Sigmoid colon (tissue), 7 donors: ENCODE data around the gene LTB4R. TPM values are rescaled to one million over a fixed set of nuclear protein-coding genes. Genes with fewer than 3 reads are reported as not detected.

Experiments
- DNase-seq: peaks from one replicate; pipeline ENCODE4 v3.0.0-alpha.2; 2019
- H3K27ac ChIP-seq, 4 donors: fragments of 200-600 bp; sonication (generic); one replicate each; pipeline ENCODE4 v1.5.1; 2016 to 2019; ENCODE audit warnings: mild to moderate bottlenecking in 1 of 4
- H3K27me3 ChIP-seq, 3 donors: fragments of 200-600 bp; sonication (generic); one replicate each; pipeline ENCODE4 v1.5.1; 2019; ENCODE audit warnings: mild to moderate bottlenecking in 1 of 3
- H3K36me3 ChIP-seq, 4 donors: fragments of 200-600 bp; sonication (generic); one replicate each; pipeline ENCODE4 v1.5.1; 2016 to 2019
- H3K4me1 ChIP-seq, 4 donors: fragments of 200-600 bp; sonication (generic); one replicate each; pipeline ENCODE4 v1.5.1; 2017 to 2019
- H3K4me3 ChIP-seq, 4 donors: fragments of 200-600 bp; sonication (generic); one replicate each; pipeline ENCODE4 v1.5.1; 2017 to 2019; ENCODE audit warnings: mild to moderate bottlenecking in 2 of 4, moderate library complexity in 1 of 4
- H3K9me3 ChIP-seq, 4 donors: fragments of 200-600 bp in 3 of 4; sonication (generic) in 3 of 4; one replicate each; pipeline versions ENCODE4 v1.5.1 to v1.6.1; 2013 to 2019
- CTCF ChIP-seq, 4 experiments: fragments of 450-650 bp in 3 of 4; fragments of 200-600 bp in 1 of 4; IDR thresholded peaks; one replicate each; pipeline ENCODE4 v1.5.1; 2016 to 2019; ENCODE audit warnings: antibody characterized with exemption in 4 of 4, mild to moderate bottlenecking in 3 of 4, moderate library complexity in 2 of 4
- EP300 ChIP-seq, 4 donors: sonication (generic); formaldehyde crosslinking; IDR thresholded peaks; one replicate each; pipeline ENCODE4 v1.6.1; 2017; ENCODE audit warnings: antibody characterized with exemption in 4 of 4
- POLR2A ChIP-seq, 2 donors: fragments of 450-650 bp; IDR thresholded peaks; one replicate each; pipeline ENCODE4 v1.6.1; 2016; ENCODE audit warnings: antibody characterized with exemption in 2 of 2, mild to moderate bottlenecking in 2 of 2, moderate library complexity in 2 of 2
- POLR2AphosphoS5 ChIP-seq, 4 donors: sonication (generic); formaldehyde crosslinking; IDR thresholded peaks; one replicate each; pipeline ENCODE4 v1.6.1; 2017; ENCODE audit warnings: antibody characterized with exemption in 4 of 4
- WGBS, 2 donors: extraction: QIAGEN DNeasy Blood & Tissue Kit; methylation state at CpG; one replicate each; pipeline ENCODE4 v1.1.7; 2013; 5-methylcytosine and 5-hydroxymethylcytosine counted together
- intact Hi-C: fragments of 100-400 bp; cut with DNase I; formaldehyde crosslinking; loops from one replicate; pipeline ENCODE4 v1.15.1; 2023
- polyA plus RNA-seq, 3 donors: library from polyadenylated mRNA; stranded (reverse); fragments of 200-250 nt; gene quantifications; one replicate each; pipeline ENCODE4 v1.2.3, GENCODE V29; 2013
- total RNA-seq, 4 donors: library from RNA; depleted of rRNA; stranded (reverse); fragments of >200 nt; gene quantifications; one replicate each; pipeline ENCODE4 v1.1.0, GENCODE V29; 2016
- donor health status: healthy with polysubstance abuse.
- donor health status: Bipolar disorder and iron deficiency.
- donor health status: healthy.

The LTB4R gene
- total and polyA plus RNA-seq, 7 donors, result 0.60 to 9.8 (median 2.1) TPM

GRCh38 chr14:24316597-24316950 lies 5.3 kb downstream of the LTB4R start:
- 45 to 68% methylated on average over 18 of the region's 18 CpGs for WGBS, 2 donors
- peaks cover 0 to 13% (median 11%) of the 10 kb centered on the region in 4 donors for H3K4me1 ChIP-seq
- TF ChIP-seq POLR2AphosphoS5 (IDR thresholded peaks at IDR 0.05), result no peak
- no peak for TF ChIP-seq EP300 (IDR thresholded peaks at IDR 0.05)
- TF ChIP-seq CTCF (IDR thresholded peaks at IDR 0.05), result no peak
- no peak for TF ChIP-seq POLR2A (IDR thresholded peaks at IDR 0.05)
- peak overlapping the region in 1 of 4 donors; percentile 52 for H3K27ac ChIP-seq
- no peaks in the 10 kb centered on the region for H3K36me3 ChIP-seq
- no peak overlapping the region for H3K4me3 ChIP-seq
- H3K27me3 ChIP-seq, result peaks cover 5 to 57% (median 38%) of the 10 kb centered on the region in 3 donors
- DNase-seq, result peak; percentile 59
- intact Hi-C loops, result no loop called here
- no peaks in the 10 kb centered on the region for H3K9me3 ChIP-seq

DNA sequence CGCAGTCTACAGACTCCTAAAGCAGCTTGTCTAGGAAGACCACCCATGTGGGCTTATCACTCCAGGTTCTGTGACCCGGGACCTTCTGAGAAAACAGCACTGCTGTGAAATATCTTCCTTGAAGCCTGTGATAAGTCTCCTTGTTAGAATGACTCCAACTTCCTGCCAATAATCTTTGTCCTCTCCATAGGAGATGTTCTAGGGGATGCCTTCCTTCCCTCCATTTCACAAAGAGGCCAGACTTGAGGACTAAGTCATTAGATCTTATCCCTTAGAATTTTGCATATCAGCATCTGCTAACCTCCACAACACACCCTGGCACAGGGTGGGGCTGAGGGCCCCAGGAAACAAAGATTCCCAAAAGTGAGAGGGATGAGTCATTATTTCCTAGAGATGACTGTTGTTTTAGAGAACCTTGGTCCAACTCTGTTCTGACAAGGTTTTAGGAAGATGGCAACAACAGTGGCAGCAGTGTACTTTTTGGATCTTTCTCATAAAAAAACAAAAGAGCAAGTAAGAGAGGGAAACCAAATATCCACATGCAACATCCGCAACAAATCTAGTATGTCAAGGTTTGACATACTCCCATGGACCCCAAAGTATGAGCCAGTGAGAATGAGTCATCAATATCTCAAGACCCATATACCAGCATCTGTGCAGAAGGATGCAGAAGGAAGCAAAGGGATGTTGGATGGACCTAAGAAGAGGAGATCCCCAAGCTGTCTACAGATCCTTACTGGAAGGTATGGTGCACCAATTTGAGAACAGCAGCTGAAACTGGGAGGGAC lies 6.0 kb downstream of the LTB4R start:
- H3K4me3 ChIP-seq, result no peak overlapping the region
- DNase-seq, result no peak
- H3K4me1 ChIP-seq, result peaks cover 0 to 9% (median 8%) of the 10 kb centered on the region in 4 donors
- H3K9me3 ChIP-seq, result no peaks in the 10 kb centered on the region
- no peaks in the 10 kb centered on the region for H3K36me3 ChIP-seq
- peaks cover 5 to 57% (median 38%) of the 10 kb centered on the region in 3 donors for H3K27me3 ChIP-seq
- no peak overlapping the region for H3K27ac ChIP-seq
- 86 to 93% methylated on average over 3 of the region's 3 CpGs for WGBS, 2 donors
- TF ChIP-seq POLR2A (IDR thresholded peaks at IDR 0.05) (no peak), EP300 (IDR thresholded peaks at IDR 0.05) (no peak), POLR2AphosphoS5 (IDR thresholded peaks at IDR 0.05) (no peak), CTCF (IDR thresholded peaks at IDR 0.05) (no peak)
- intact Hi-C loops, result no loop called here

DNA sequence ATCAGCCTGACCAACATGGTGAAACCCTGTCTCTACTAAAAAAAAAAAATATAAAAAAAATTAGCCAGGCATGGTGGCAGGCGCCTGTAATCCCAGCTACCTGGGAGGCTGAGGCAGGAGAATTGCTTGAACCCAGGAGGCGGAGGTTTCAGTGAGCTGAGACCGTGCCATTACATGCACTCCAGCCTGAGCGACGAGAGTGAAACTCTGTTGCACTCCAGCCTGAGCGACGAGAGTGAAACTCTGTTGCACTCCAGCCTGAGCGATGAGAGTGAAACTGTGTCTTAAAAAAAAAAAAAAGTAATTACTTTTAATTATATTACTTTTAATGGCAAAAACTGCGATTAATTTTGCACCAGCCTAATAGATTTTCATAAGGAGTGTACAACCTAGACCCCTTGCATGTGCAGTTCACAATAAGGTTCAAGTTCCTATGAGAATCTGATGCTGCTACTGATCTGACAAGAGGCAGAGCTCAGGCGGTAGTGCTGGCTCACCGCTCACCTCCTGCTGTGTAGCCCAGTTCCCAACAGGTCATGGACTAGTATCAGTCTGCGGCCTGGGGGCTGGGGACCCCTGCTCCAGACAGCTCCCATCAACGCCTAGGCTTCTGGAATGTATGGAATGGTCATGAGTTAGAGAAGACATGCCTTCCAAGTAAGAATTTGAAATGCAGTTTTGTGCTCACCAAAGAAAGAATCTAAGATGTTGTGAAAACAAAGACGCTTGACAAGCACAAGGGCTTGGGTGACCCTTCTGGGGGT lies 10.1 kb downstream of the LTB4R start:
- Histone ChIP-seq H3K4me1 (peaks cover 0 to 3% (median 2%) of the 10 kb centered on the region in 4 donors), H3K9me3 (no peaks in the 10 kb centered on the region), H3K36me3 (no peaks in the 10 kb centered on the region), H3K27ac (no peak overlapping the region), H3K27me3 (peaks cover 5 to 42% (median 26%) of the 10 kb centered on the region in 3 donors), H3K4me3 (no peak overlapping the region)
- intact Hi-C loops, result no loop called here
- TF ChIP-seq POLR2A (IDR thresholded peaks at IDR 0.05), result no peak
- TF ChIP-seq EP300 (IDR thresholded peaks at IDR 0.05), result no peak
- no peak for TF ChIP-seq POLR2AphosphoS5 (IDR thresholded peaks at IDR 0.05)
- DNase-seq, result no peak
- WGBS, 2 donors, result 92% methylated on average over 14 of the region's 14 CpGs

GRCh38 chr14:24322672-24323071 lies 11.4 kb downstream of the LTB4R start:
- TF ChIP-seq CTCF (IDR thresholded peaks at IDR 0.05) (no peak), EP300 (IDR thresholded peaks at IDR 0.05) (no peak), POLR2A (IDR thresholded peaks at IDR 0.05) (no peak), POLR2AphosphoS5 (IDR thresholded peaks at IDR 0.05) (no peak)
- Histone ChIP-seq H3K9me3 (no peaks in the 10 kb centered on the region), H3K36me3 (no peaks in the 10 kb centered on the region), H3K27me3 (peaks cover 5 to 29% (median 16%) of the 10 kb centered on the region in 3 donors), H3K4me1 (no peaks in the 10 kb centered on the region), H3K27ac (no peak overlapping the region), H3K4me3 (no peak overlapping the region)
- DNase-seq, result no peak
- 81 to 83% methylated on average over 10 of the region's 10 CpGs for WGBS, 2 donors
- intact Hi-C loops, result no loop called here

DNA sequence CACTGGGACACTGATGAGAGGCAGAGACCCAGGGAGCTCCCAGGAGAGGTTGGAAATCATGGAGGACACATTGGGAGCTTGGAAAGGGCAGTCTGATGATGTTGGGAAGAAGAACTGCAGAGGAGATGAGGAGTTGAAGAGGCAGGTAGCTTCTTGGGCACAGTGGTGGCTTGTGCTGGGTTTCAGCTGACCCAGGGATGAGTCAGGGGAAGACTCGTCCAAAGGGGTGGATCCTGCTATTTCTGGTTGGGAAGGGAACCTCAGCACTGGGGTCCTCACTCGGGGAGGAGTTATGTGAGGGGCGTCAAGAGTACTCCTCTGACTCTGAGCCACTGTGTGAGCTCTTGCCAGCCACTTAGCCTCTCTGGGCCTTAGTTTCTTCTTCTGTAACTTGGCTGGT lies 12.0 kb downstream of the LTB4R start:
- Histone ChIP-seq H3K9me3 (no peaks in the 10 kb centered on the region), H3K4me3 (no peak overlapping the region), H3K4me1 (no peaks in the 10 kb centered on the region), H3K27me3 (peaks cover 3 to 23% (median 13%) of the 10 kb centered on the region in 3 donors), H3K27ac (no peak overlapping the region), H3K36me3 (no peaks in the 10 kb centered on the region)
- intact Hi-C loops, result no loop called here
- WGBS, 2 donors, result 70 to 73% methylated on average over 3 of the region's 3 CpGs
- no peak for DNase-seq
- TF ChIP-seq EP300 (IDR thresholded peaks at IDR 0.05) (no peak), POLR2A (IDR thresholded peaks at IDR 0.05) (no peak), POLR2AphosphoS5 (IDR thresholded peaks at IDR 0.05) (no peak), CTCF (IDR thresholded peaks at IDR 0.05) (no peak)
